ENCODE measurements around the gene PPFIA4.
"Not testable (repeated sequence)": the region's sequence is repeated elsewhere in the genome, so short reads cannot be mapped to it uniquely, and the experiment has no call there.

PPFIA4 gene

GRCh38 chr1:203026031-203026665 is at the start of gene PPFIA4:
Gene PPFIA4, plus strand, starts transcription at chr1:203026491. Its CDS starts 12,518 bp downstream, at chr1:203039009.
- DNase-seq (ENCODE audit: low read depth), result peak; percentile 79

GRCh38 chr1:202976633-202977032 is 49.7 kb upstream of the PPFIA4 start:
- DNase-seq (ENCODE audit: low read depth), result no peak

- DNase-seq (ENCODE audit: low read depth), result no peak
Measured at GRCh38 chr1:202979459-202979858, 46.8 kb upstream of the PPFIA4 start.

- no peak for DNase-seq (ENCODE audit: low read depth)
Measured at GRCh38 chr1:202981939-202982338, 44.4 kb upstream of the PPFIA4 start.

DNA sequence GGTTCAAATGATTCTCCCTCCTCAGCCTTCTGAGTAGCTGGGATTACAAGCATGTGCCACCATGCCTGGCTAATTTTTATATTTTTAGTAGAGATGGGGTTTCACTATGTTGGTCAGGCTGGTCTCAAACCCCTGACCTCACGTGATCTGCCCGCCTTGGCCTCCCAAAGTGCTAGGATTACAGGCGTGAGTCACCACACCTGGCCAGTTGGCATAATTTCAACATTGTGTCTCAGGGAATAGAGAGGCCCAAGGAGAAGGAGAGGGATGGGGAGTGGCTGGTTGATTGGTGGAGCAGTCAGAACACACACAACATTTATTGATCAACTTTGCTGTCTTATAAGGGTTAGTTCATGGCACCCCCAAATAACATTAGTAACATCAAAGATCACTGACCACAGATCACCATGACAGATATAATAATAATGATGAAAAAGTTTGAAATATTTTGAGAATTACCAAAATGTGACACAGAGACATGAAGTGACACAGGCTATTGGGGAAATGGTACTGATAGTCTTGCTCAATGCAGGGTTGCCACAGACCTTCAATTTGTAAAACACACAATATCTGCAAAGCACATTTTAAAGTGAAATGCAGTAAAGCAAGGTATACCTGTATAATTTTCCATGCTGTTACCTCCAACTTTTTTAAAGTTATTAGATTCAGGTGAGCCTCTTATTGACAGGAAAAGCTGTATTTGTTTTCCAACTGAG is 43.4 kb upstream of the PPFIA4 start:
- no peak for DNase-seq (ENCODE audit: low read depth)

GRCh38 chr1:202986120-202986519 is 40.2 kb upstream of the PPFIA4 start:
- not testable (repeated sequence) for DNase-seq (ENCODE audit: low read depth)

DNA sequence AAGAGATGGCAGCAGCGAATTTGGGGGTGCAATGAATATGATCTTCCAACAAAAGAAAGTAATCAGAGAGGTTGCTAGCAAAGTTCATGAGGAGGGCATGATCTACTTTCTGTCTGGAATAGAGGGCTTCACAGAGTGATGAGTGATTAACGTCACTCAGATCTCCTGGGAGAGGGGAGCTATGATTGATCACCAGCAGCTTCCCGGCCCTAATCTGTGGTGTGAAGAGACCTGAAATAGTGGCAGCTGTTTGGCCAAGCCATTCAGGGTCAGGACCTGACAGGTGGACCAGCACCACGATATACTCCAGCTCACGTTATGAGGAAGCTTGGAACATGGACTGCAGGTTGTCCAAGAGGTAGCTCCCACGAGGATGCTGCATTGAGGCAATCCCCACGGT is 39.0 kb upstream of the PPFIA4 start:
- DNase-seq (ENCODE audit: low read depth), result no peak

DNA sequence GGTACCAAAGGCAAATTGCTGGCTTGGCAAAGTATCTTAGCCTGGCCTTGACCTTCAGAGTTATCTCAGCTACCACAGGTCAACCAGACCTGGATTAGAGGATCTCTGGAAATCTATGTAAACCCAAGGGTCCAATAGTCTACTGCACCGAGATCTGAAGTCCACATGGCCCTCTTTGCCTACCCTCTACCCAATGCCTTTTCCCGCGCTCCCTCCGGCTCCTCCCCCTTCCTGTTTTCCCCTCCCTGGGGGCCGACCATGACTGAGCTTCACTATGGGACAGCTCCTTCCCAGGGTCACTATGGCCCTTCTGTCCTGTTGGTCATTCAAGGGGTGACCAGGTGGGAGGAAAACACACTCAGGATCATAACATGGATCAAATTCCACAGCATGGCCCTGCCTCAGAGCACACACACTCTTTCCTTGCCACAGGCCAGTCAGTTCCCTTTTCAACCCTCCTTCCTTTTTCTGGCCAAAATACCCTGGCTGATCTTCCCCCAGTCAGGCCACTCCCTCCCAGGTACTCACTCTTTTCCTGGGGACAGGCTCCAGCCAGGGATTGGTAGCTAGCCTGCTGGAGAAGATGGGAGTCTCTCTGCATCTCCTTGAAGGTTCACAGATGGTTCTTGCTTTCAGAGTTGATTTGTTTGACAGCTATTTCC is 38.2 kb upstream of the PPFIA4 start:
- no peak for DNase-seq (ENCODE audit: low read depth)

GRCh38 chr1:202989879-202990278 is 36.4 kb upstream of the PPFIA4 start:
- no peak for DNase-seq (ENCODE audit: low read depth)

GRCh38 chr1:202991112-202991511 is 35.2 kb upstream of the PPFIA4 start:
- DNase-seq (ENCODE audit: low read depth), result no peak

DNA sequence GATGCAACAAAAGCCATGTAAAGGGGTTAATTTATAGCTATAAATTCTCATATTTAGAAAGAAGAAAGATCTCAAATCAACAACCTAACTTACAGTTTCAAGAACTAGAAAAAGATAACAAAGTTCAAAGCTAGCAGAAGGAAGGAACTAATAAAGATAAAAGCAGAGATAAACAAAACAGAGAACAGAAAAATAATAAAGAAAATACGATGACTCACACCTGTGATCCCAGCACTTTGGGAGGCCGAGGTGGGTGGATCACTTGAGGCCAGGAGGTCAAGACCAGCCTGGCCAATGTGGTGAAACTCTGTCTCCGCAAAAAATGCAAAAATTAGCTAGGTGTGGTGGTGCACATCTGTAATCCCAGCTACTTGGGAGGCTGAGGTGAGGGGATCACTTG is 31.5 kb upstream of the PPFIA4 start:
- no peak for DNase-seq (ENCODE audit: low read depth)

- peak; percentile 6 for DNase-seq (ENCODE audit: low read depth)
Measured at GRCh38 chr1:202998836-202999750, 27.2 kb upstream of the PPFIA4 start.

DNA sequence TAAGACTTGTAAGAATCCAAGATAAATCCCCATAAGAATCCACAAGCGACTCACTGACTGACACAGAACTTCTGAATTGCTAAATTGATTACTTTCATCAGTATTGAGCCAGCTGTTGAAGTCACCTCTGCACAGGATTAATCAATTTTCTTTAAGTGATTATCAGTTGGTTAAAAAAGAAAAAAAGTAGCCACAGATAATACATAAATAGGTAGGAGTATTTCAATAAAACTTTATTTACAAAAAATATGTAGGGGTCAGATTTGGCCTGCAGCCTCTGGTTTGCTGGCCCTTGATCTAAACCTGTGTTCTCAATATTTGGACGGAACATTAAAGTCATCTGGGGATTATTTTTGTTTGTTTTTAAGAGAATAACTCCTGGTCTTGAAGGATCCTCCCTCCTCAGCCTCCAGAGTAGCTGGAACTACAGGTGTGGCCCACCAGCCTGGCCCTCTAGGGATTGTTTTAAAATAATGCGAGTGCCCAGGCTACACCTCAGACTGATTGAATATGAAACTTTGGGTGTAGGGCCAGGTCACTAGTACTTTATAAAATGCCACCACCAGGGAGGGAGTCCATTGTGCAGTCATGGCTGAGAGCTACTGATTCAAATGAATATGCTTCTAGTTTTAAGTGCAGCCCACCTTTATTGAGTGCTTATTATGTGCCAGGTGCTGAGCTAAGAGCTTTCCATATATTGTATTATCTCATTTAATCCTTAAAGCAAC is 25.9 kb upstream of the PPFIA4 start:
- no peak for DNase-seq (ENCODE audit: low read depth)

DNA sequence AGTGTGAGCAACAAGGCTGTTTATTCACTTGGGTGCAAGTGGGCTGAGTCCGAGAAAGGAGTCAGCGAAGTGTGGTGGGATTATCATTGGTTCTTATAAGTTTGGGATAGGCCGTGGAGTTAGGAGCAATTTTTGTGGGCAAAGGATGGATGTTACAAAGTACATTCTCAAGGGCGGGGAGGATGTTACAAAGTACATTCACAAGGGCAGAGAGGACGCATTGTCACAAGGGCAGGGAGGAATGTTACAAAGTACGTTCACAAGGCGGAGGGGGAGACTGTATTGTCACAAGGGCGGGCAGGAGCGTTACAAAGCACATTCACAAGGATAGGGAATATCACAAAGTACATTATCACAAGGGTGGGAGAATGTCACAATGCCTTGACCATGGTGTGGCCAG is 24.3 kb upstream of the PPFIA4 start:
- no peak for DNase-seq (ENCODE audit: low read depth)

DNA sequence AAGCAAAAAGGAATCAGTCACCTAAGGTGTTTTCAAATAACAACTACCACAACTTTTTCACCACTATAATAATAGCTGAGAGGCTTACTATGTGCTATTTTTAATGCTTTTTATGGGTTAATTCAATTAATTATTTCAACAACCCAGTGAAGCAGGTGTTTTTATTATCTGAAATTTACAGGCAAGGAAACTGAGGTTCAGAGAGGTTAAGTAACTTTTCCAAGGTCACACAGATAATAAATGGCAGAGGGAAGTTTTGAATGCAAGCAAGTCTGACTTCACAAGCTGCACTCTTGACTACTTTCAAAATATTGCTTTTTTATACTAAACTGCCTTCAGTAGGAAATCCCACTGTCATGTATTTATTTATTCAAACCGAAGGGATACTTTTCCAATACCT is 23.3 kb upstream of the PPFIA4 start:
- no peak for DNase-seq (ENCODE audit: low read depth)

GRCh38 chr1:203005395-203006142 is 20.7 kb upstream of the PPFIA4 start:
- not testable (repeated sequence) for DNase-seq (ENCODE audit: low read depth)

- peak; percentile 92 for DNase-seq (ENCODE audit: low read depth)
Measured at GRCh38 chr1:203006948-203007871, 19.1 kb upstream of the PPFIA4 start, which contains the start of gene TMEM183A. Gene TMEM183A, plus strand, starts transcription at chr1:203007374. Its CDS starts 92 bp downstream, at chr1:203007466.

DNA sequence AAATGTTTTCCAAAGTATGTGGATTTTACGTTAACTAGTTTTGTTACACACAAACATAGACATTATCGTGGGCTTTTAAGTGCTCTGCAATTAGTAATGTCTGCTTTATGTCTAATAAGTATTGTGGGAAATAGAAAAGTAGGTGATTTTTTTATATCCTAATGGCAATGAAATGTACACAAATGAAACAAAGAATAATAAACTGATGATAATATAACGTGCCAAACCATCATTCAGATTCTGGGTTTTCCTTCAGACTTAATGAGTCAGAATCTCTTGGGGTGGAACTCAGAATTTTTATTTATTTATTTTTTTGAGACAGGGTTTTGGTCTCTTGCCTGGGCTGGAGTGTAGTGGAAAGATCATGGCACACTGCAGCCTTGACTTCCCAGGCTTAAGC is 17.1 kb upstream of the PPFIA4 start:
- no peak for DNase-seq (ENCODE audit: low read depth)

DNA sequence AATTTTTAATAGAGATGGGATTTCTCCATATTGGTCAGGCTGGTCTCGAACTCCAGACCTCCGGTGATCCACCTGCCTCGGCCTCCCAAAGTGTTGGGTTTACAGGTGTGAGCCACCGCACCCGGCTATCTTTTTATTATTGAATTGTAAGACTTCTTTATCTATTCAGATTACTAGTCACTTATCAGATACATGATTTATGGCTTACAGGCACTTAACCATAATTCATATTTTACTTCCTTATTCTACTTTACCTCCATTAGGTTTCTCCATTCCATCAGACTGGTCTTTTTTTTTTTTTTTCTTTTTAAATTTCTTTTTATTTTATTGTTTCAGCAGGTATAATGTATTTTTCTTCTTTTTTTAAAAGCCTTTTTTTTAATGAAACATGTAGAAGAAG is 14.7 kb upstream of the PPFIA4 start:
- no peak for DNase-seq (ENCODE audit: low read depth)

DNA sequence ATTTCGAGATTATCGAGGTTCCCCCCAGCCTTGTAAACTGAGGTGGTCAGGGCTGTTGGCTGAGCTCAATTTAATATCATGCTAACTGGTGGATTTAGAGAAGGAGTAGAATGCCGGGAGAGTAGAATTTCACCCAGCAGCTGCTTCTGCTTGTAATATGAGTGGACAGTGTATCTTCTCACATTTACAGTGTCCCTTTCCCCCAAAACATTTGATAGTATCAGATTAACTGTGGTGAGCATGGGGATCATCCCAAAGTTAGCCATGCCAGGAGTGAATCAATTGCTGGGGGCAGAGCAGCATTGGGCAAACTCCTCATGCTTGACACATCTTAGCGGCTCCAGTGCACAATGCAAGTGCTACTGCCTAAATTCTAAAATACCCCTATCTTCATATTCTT is 9.2 kb upstream of the PPFIA4 start:
- DNase-seq (ENCODE audit: low read depth), result no peak
